GM19351 (cell line): ENCODE data around the gene CAMSAP1.

ENCODE experiments used
- ATAC-seq: cut with Tn5 transposase; IDR thresholded peaks from one replicate; pipeline ENCODE4 v1.9.1; 2021; ENCODE audit warnings: mild to moderate bottlenecking, moderate library complexity; ENCODE audit not compliant: unreplicated experiment

The CAMSAP1 gene

DNA sequence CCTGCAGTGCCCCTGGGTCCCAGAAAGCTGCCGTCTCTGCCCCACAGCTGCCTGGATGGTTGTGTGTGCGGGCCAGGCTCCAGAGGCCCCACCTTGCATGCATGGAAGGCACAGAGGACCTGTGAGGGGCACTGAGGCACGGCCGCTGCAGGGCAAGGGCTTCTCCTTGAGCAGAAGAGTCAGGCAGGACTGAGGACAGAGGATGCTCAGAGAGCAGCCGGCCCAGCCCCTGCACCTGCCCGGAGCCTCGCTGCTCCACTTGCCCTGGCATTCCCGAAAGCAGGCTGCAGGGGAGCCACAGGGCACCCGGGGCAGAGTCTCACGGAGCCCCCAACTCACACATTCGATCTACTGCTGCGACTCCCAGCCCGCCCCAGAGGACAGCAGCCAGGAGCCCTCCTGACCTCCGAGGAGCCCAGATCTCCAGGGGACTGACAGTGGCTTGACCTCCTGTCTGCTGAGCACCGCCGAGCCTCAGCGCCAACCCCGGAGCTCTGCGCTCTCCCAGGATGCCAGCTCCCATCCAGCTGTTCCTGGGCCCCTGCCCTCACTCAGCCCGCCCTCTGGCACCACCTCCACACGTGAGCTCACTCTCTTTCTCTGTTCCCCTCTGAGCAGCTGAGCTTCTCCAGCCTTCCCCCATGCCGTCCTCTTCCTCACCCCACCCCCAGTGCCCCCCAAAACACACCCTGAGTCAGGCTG is 110.4 kb downstream of the CAMSAP1 start:
- ATAC-seq = no peak

- ATAC-seq = no peak
These were observed 112.0 kb downstream of the CAMSAP1 start for GRCh38 chr9:135795391-135795790.

- no peak for ATAC-seq
These were observed 112.9 kb downstream of the CAMSAP1 start for GRCh38 chr9:135794361-135794885.

DNA sequence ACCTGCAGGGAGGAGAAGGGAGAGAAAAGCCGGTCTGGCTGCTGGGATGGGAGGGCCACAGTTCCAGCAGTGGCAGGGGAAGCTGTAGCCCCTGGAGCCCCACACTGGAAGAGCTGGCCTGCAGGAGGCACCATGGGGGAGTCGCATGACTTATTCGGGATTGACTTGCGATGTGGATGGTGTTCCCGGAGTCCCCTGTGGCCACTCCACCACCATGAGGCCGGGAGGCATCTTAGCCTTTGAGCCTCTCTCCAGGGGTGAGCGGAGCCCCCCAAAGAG is 113.3 kb downstream of the CAMSAP1 start:
- no peak for ATAC-seq

GRCh38 chr9:135793221-135794056 is 113.9 kb downstream of the CAMSAP1 start:
- ATAC-seq = no peak

DNA sequence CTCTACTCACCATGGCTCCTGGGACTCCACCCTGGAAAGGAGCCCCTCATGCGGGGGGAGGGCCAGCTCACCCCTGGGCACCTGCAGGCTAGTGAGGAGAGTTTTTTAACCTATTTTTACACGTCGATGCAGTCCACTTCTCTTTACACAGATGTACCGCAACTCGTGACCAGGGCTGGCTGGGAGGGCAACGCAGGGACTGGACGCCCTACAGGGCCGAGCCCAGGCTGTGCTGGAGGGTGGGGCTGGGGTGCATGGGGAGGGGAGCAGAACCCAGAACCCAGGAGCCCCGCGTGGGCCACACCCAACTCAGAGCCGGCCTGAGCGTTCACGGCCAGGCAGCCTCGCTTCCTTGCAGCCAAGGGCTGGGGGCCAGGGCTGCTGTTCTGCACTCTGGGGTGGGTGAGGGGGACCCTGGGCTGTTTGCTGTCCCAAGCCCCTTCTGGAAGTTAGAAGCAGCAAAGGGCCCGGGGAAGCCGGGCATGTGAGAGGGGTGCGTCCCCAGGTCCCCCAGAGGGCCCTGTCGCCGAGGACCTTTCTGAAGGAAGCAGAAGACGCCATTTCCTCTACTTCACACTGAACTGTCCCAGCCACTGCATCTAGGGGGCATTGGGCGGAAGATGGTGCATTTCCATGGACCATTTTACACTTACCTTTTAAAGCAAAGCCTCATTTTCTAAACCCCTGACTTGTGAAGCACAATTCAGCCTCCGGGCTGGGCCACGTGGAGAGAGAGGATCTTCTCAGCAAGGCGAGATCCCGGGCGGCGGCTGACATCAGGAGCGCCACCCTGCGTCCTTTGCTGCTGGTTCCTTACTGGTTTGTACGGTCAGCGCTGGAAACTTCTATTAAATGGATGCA is 114.8 kb downstream of the CAMSAP1 start:
- ATAC-seq = no peak

DNA sequence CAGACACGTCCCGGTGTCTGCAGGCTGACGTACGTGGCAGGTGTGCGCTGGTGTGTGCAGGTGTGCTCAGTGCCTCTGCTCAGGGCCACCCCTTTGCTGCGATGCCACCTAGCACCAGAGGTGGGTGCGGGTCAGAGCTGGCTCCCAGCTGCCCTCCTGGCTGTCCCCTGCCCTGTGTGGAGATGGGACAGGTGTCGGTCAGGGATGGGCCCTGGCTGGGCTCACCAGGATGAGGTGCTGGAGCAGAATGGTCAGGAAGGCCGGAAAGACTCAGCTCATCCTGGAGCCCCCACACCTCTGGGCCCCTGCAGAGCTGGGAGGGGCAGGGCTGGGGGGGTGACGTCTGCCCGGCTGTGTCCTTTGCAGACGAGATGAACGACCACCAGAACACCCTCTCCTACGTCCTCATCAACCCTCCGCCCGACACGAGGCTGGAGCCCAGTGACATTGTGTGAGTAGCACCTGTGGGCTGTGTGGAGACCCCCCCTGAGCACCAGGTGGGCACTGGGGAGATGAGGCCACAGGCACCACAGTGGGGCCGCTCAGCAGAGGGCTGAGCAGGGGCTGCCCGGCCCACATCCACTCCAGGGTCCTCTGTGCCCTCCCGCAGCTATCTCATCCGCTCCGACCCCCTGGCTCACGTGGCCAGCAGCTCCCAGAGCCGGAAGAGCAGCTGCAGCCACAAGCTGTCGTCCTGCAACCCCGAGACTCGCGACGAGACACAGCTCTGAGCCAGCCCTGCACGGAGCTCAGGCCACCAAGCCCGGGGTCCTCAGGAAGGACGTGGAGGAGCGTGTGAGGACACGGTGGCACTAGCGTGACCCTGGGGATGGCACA is 115.7 kb downstream of the CAMSAP1 start:
- ATAC-seq = no peak

- no peak for ATAC-seq
These were observed 116.5 kb downstream of the CAMSAP1 start for GRCh38 chr9:135790850-135791249.

- no peak for ATAC-seq
These were observed 117.0 kb downstream of the CAMSAP1 start for GRCh38 chr9:135790356-135790755.

DNA sequence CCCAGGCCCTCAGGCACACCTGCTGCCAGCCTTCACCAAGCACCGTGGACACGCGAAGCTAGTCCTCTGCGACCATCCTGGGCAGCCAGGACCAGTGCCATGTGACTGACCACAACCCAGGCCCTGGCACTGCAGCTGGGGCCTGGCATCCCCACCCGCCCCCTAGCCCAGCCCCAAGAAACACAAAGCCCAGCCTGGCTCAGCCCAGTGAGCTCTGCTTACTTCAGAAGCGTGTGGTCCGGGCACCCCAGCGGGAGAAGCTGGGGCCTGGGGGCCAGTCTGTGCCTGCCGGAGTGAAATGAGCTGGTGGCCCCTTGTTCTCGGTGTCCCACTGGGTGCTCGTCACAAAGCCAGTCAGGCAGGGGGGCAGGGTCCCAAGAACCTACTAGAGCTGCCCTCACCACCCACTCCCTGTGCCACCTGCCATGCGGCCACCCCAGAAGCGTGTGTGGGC is 117.5 kb downstream of the CAMSAP1 start:
- no peak for ATAC-seq

GRCh38 chr9:135788576-135789300 is 118.6 kb downstream of the CAMSAP1 start:
- no peak for ATAC-seq

- ATAC-seq = no peak
These were observed 119.4 kb downstream of the CAMSAP1 start for GRCh38 chr9:135787776-135788575.

DNA sequence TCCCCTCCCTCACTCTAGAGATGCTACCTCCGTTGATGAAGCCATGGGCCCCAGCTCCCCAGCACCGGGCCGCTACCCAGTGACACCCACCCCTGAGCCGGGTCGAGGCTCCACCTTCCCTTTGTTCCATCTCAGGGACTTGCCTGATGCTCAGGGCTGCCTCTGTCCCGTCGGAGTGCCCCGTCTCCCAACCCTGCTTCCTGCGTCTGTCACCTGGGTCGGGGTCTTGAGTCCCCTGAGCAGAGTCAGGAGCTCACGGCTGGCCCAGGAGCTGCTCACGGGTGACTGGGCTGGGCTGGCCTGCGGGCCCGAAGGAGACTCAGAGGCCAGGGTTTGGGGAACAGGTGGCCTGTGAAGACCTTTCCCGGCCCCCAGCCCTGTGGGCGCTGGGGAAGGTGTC is 120.0 kb downstream of the CAMSAP1 start:
- no peak for ATAC-seq

DNA sequence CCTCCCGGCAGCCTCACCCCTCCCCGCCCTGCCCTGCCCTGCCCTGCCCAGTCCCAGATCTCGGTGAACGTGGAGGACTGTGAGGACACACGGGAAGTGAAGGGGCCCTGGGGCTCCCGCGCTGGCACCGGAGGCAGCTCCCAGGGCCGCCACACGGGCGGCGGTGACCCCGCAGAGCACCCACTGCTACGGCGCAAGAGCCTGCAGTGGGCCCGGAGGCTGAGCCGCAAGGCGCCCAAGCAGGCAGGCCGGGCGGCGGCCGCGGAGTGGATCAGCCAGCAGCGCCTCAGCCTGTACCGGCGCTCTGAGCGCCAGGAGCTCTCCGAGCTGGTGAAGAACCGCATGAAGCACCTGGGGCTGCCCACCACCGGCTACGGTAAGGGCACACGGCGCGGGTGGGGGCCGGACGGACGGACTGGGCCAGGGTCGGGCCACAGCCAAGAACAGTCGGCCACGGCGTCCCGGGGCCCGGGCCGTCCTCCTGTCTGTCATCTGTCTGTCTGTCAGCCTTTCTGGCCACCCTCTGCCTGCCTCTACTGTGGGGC is 121.1 kb downstream of the CAMSAP1 start:
- no peak for ATAC-seq

DNA sequence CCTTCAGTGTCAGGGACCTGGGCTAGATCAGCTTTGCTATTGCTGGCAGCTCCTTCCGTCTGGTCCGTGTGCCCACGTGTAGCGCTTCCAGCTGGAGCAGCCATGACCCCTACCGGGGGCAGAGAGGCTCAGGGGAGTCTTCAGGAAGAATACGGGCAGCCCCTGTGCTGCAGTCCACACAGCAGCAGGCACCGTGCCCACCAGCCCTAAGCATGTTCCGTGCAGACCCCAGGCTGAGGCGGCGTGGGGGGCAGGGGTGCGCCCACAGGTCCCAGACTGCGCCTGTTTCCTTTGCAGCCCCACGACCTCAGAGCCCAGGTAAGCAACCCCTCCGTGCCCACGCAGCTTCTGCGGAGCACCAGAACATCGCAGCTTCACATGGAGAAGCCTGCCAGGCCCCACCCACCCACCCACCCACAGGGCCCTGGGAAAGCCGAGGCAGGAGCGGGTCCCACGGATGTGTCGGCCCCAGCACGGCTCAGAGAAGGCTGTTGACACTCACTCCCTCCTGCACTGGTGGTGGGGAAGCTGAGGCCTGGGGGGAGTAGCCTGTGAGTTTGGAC is 122.3 kb downstream of the CAMSAP1 start:
- ATAC-seq = no peak

- ATAC-seq = no peak
These were observed 123.7 kb downstream of the CAMSAP1 start for GRCh38 chr9:135783540-135784245.

DNA sequence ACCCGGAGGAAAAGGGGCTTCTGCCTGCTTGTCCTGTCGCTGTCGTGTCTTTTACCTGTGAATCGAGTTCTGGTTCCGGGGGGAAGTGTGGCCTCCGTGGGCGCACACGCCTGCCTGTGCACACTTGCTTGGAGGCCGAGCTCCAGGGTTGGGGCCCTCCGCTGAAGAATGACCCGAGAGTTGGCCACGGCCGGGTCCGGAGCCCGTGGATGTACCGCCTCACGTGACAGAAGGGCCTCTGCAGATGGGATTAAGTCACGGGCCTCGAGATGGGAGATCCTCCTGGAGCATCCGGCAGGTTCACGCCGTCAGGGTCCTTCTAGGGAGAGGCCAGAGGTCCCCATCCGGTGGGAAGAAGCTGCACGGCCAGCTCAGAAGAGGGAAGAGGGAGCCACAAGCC is 124.4 kb downstream of the CAMSAP1 start:
- no peak for ATAC-seq

- ATAC-seq = no peak
These were observed 126.7 kb downstream of the CAMSAP1 start for GRCh38 chr9:135780626-135781025.
